ENCODE measurements around the gene BTD.
A peak's percentile ranks its signal among the peaks of the same experiment; 100 is the strongest.

The BTD gene

GRCh38 chr3:15654127-15654526, 52.6 kb downstream of the BTD start:
- H3K9me3 Mint-ChIP-seq: peaks cover 41% of the 10 kb centered on the region

GRCh38 chr3:15654891-15655290, 53.3 kb downstream of the BTD start:
- H3K36me3 Mint-ChIP-seq (ENCODE audit: low read depth): peaks cover 20% of the 10 kb centered on the region
- DNase-seq (ENCODE audit: low spot score): no peak
- H3K4me1 Mint-ChIP-seq (ENCODE audit: low read depth): peaks cover 14% of the 10 kb centered on the region
- H3K4me3 Mint-ChIP-seq: no peak overlapping the region
- H3K27me3 Mint-ChIP-seq (ENCODE audit: low read depth): peaks cover 3% of the 10 kb centered on the region
- peaks cover 41% of the 10 kb centered on the region for H3K9me3 Mint-ChIP-seq
- no peak overlapping the region for H3K27ac Mint-ChIP-seq

More at GRCh38 chr3:15654127-15654526, 52.6 kb downstream of the BTD start:
- Mint-ChIP-seq H3K27me3 (ENCODE audit: low read depth) (peaks cover 8% of the 10 kb centered on the region), H3K4me1 (ENCODE audit: low read depth) (peaks cover 14% of the 10 kb centered on the region), H3K36me3 (ENCODE audit: low read depth) (peaks cover 23% of the 10 kb centered on the region), H3K4me3 (no peak overlapping the region), H3K27ac (no peak overlapping the region)
- no peak for DNase-seq (ENCODE audit: low spot score)

GRCh38 chr3:15656342-15656741, 54.8 kb downstream of the BTD start:
- Mint-ChIP-seq H3K4me1 (ENCODE audit: low read depth) (peaks cover 13% of the 10 kb centered on the region), H3K9me3 (peaks cover 46% of the 10 kb centered on the region), H3K27ac (no peak overlapping the region), H3K4me3 (no peak overlapping the region), H3K36me3 (ENCODE audit: low read depth) (peaks cover 17% of the 10 kb centered on the region), H3K27me3 (ENCODE audit: low read depth) (no peaks in the 10 kb centered on the region)
- no peak for DNase-seq (ENCODE audit: low spot score)

GRCh38 chr3:15657016-15657415, 55.5 kb downstream of the BTD start:
- no peak for DNase-seq (ENCODE audit: low spot score)

GRCh38 chr3:15659254-15659975, 57.9 kb downstream of the BTD start:
- H3K27ac Mint-ChIP-seq: no peak overlapping the region
- DNase-seq (ENCODE audit: low spot score): no peak
- H3K27me3 Mint-ChIP-seq (ENCODE audit: low read depth): no peaks in the 10 kb centered on the region
- peaks cover 28% of the 10 kb centered on the region for H3K36me3 Mint-ChIP-seq (ENCODE audit: low read depth)
- H3K4me1 Mint-ChIP-seq (ENCODE audit: low read depth): peaks cover 16% of the 10 kb centered on the region
- peaks cover 60% of the 10 kb centered on the region for H3K9me3 Mint-ChIP-seq
- H3K4me3 Mint-ChIP-seq: peak overlapping the region; percentile 13

More at GRCh38 chr3:15657016-15657415, 55.5 kb downstream of the BTD start:
- Mint-ChIP-seq H3K36me3 (ENCODE audit: low read depth) (peaks cover 17% of the 10 kb centered on the region), H3K4me3 (no peak overlapping the region), H3K4me1 (ENCODE audit: low read depth) (peaks cover 16% of the 10 kb centered on the region), H3K27me3 (ENCODE audit: low read depth) (no peaks in the 10 kb centered on the region), H3K9me3 (peaks cover 53% of the 10 kb centered on the region), H3K27ac (no peak overlapping the region)

- H3K4me3 Mint-ChIP-seq: no peak overlapping the region
- no peak overlapping the region for H3K27ac Mint-ChIP-seq
- H3K9me3 Mint-ChIP-seq: peaks cover 60% of the 10 kb centered on the region
Observed at GRCh38 chr3:15660055-15660935, 58.8 kb downstream of the BTD start.

GRCh38 chr3:15664144-15664543, 62.6 kb downstream of the BTD start:
- no peak for DNase-seq (ENCODE audit: low spot score)
- Mint-ChIP-seq H3K4me3 (no peak overlapping the region), H3K36me3 (ENCODE audit: low read depth) (peaks cover 54% of the 10 kb centered on the region), H3K27me3 (ENCODE audit: low read depth) (no peaks in the 10 kb centered on the region), H3K9me3 (peaks cover 32% of the 10 kb centered on the region), H3K4me1 (ENCODE audit: low read depth) (peaks cover 33% of the 10 kb centered on the region), H3K27ac (no peak overlapping the region)

More at GRCh38 chr3:15660055-15660935, 58.8 kb downstream of the BTD start:
- DNase-seq (ENCODE audit: low spot score): no peak
- Mint-ChIP-seq H3K36me3 (ENCODE audit: low read depth) (peaks cover 32% of the 10 kb centered on the region), H3K4me1 (ENCODE audit: low read depth) (peaks cover 16% of the 10 kb centered on the region), H3K27me3 (ENCODE audit: low read depth) (no peaks in the 10 kb centered on the region)

GRCh38 chr3:15665510-15666150, 64.1 kb downstream of the BTD start:
- H3K4me1 Mint-ChIP-seq (ENCODE audit: low read depth): peaks cover 25% of the 10 kb centered on the region
- DNase-seq (ENCODE audit: low spot score): no peak
- H3K9me3 Mint-ChIP-seq: peaks cover 26% of the 10 kb centered on the region

GRCh38 chr3:15666277-15666676, 64.7 kb downstream of the BTD start:
- Mint-ChIP-seq H3K36me3 (ENCODE audit: low read depth) (peaks cover 66% of the 10 kb centered on the region), H3K4me1 (ENCODE audit: low read depth) (peaks cover 24% of the 10 kb centered on the region), H3K4me3 (no peak overlapping the region), H3K27ac (no peak overlapping the region), H3K9me3 (peaks cover 23% of the 10 kb centered on the region), H3K27me3 (ENCODE audit: low read depth) (no peaks in the 10 kb centered on the region)
- DNase-seq (ENCODE audit: low spot score): no peak

More at GRCh38 chr3:15665510-15666150, 64.1 kb downstream of the BTD start:
- peaks cover 59% of the 10 kb centered on the region for H3K36me3 Mint-ChIP-seq (ENCODE audit: low read depth)
- H3K27ac Mint-ChIP-seq: no peak overlapping the region
- no peaks in the 10 kb centered on the region for H3K27me3 Mint-ChIP-seq (ENCODE audit: low read depth)
- H3K4me3 Mint-ChIP-seq: no peak overlapping the region

GRCh38 chr3:15667484-15667883, 65.9 kb downstream of the BTD start:
- Mint-ChIP-seq H3K9me3 (peaks cover 13% of the 10 kb centered on the region), H3K4me3 (peak overlapping the region; percentile 37), H3K27me3 (ENCODE audit: low read depth) (no peaks in the 10 kb centered on the region), H3K4me1 (ENCODE audit: low read depth) (peaks cover 21% of the 10 kb centered on the region), H3K36me3 (ENCODE audit: low read depth) (peaks cover 68% of the 10 kb centered on the region), H3K27ac (no peak overlapping the region)
- DNase-seq (ENCODE audit: low spot score): peak; percentile 35

- Mint-ChIP-seq H3K27me3 (ENCODE audit: low read depth) (no peaks in the 10 kb centered on the region), H3K4me1 (ENCODE audit: low read depth) (peaks cover 9% of the 10 kb centered on the region), H3K9me3 (no peaks in the 10 kb centered on the region), H3K4me3 (no peak overlapping the region), H3K27ac (no peak overlapping the region), H3K36me3 (ENCODE audit: low read depth) (peaks cover 37% of the 10 kb centered on the region)
- no peak for DNase-seq (ENCODE audit: low spot score)
Observed at GRCh38 chr3:15673536-15673935, 72.0 kb downstream of the BTD start.

GRCh38 chr3:15676259-15676658, 74.7 kb downstream of the BTD start:
- Mint-ChIP-seq H3K36me3 (ENCODE audit: low read depth) (peaks cover 29% of the 10 kb centered on the region), H3K4me3 (no peak overlapping the region), H3K4me1 (ENCODE audit: low read depth) (peaks cover 4% of the 10 kb centered on the region), H3K27me3 (ENCODE audit: low read depth) (no peaks in the 10 kb centered on the region), H3K27ac (no peak overlapping the region), H3K9me3 (no peaks in the 10 kb centered on the region)
- no peak for DNase-seq (ENCODE audit: low spot score)

GRCh38 chr3:15679306-15679705, 77.8 kb downstream of the BTD start:
- Mint-ChIP-seq H3K27me3 (ENCODE audit: low read depth) (no peaks in the 10 kb centered on the region), H3K4me3 (no peak overlapping the region)

GRCh38 chr3:15681668-15682067, 80.1 kb downstream of the BTD start:
- no peak for DNase-seq (ENCODE audit: low spot score)
- Mint-ChIP-seq H3K27ac (no peak overlapping the region), H3K27me3 (ENCODE audit: low read depth) (no peaks in the 10 kb centered on the region), H3K36me3 (ENCODE audit: low read depth) (peaks cover 65% of the 10 kb centered on the region), H3K9me3 (no peaks in the 10 kb centered on the region), H3K4me1 (ENCODE audit: low read depth) (peaks cover 31% of the 10 kb centered on the region), H3K4me3 (no peak overlapping the region)

More at GRCh38 chr3:15679306-15679705, 77.8 kb downstream of the BTD start:
- Mint-ChIP-seq H3K36me3 (ENCODE audit: low read depth) (peaks cover 46% of the 10 kb centered on the region), H3K4me1 (ENCODE audit: low read depth) (peaks cover 22% of the 10 kb centered on the region), H3K27ac (no peak overlapping the region), H3K9me3 (no peaks in the 10 kb centered on the region)
- no peak for DNase-seq (ENCODE audit: low spot score)
